HuH-7.5 (cell line): ENCODE data around the gene ZMIZ1.

Experiments used
- DNase-seq: peaks from one replicate; pipeline ENCODE4 v3.0.0; 2011; ENCODE audit warnings: low spot score

ZMIZ1 gene

GRCh38 chr10:79342811-79343561, 274.2 kb downstream of the ZMIZ1 start:
- no peak for DNase-seq

- no peak for DNase-seq
These were observed 275.9 kb downstream of the ZMIZ1 start for GRCh38 chr10:79344502-79345195.

- DNase-seq = no peak
These were observed 276.7 kb downstream of the ZMIZ1 start for GRCh38 chr10:79345241-79346011.

DNA sequence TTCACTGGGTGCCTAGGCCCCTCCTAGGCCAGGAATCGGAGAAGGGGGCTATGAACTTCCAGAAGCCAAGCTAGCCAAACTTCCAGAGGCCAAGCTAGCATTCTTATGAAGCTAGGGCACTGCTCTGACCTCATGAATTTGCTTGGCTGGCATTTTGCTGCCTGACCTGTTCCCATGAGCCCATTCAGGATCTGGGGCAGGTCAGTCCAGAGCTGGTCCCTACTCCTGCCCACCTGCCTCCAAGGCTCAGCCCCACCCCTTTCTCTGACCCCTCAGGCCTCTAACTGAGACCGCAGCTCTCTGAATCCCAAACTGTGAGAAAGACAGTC, 277.2 kb downstream of the ZMIZ1 start:
- no peak for DNase-seq

DNA sequence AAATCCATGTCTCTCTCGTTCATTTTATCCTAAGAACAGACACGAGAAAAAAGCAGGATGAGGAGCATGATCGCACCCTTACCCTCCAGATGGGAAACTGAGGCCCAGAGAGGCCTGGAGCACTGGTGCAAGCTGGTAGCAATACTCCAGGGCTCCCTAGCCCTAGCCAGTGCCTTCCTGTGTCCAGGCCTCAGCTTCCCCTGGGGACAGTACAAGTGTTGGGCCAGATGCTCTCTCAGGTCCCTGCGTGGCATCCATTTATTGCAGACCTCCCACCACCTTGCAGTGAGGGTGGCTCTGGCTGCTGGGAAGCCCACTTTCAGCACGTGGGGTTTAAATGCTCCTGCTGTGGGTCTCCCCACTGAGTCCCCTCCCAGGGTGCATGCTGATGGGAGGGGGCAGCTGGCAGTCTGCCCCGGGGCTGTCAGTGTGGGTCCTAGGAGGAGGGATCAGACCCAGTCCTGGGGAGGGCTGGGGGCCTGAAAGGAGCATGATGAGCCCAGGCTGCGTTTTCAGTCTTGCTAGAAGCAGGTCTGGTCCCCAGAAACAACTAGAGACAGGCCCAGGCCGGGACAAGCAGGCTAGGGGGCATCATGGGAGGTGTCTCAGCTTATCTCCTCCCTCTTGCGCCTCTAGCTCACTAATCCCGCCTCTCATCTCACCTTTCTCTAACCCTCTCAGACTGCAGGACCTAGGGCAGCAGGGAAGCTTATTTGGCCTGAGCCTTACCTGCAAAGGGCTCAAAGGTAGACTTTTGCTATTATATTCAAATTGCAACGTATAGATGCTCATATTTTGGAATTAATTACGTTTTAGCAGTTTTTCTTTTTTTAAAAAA, 277.8 kb downstream of the ZMIZ1 start:
- DNase-seq = no peak

- DNase-seq = peak; percentile 63
These were observed 278.6 kb downstream of the ZMIZ1 start, which contains the start of gene PPIF for GRCh38 chr10:79347226-79347893. Gene PPIF (plus strand): TSS chr10:79347469. CDS start chr10:79347549, 80 bp downstream.

- DNase-seq = peak; percentile 41
These were observed 279.3 kb downstream of the ZMIZ1 start for GRCh38 chr10:79347894-79348639.

DNA sequence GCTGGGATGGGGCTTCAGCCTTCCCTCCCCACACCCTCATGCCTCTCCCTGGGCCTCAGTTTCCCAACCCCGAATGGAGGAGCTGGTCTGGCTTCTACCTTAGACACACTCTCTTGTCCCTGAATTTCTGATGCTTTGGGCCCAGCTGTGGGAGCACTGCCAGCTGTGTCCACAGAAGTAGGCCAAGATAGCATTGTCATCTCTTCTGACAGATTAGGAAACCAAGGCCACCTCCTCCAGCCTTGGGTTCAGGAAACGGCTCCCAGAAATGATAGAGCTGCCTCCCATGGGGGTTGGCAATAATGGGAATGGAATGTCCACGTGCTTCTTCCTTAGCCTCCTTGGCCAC, 279.8 kb downstream of the ZMIZ1 start:
- no peak for DNase-seq

- no peak for DNase-seq
These were observed 280.3 kb downstream of the ZMIZ1 start for GRCh38 chr10:79349072-79349491.

DNA sequence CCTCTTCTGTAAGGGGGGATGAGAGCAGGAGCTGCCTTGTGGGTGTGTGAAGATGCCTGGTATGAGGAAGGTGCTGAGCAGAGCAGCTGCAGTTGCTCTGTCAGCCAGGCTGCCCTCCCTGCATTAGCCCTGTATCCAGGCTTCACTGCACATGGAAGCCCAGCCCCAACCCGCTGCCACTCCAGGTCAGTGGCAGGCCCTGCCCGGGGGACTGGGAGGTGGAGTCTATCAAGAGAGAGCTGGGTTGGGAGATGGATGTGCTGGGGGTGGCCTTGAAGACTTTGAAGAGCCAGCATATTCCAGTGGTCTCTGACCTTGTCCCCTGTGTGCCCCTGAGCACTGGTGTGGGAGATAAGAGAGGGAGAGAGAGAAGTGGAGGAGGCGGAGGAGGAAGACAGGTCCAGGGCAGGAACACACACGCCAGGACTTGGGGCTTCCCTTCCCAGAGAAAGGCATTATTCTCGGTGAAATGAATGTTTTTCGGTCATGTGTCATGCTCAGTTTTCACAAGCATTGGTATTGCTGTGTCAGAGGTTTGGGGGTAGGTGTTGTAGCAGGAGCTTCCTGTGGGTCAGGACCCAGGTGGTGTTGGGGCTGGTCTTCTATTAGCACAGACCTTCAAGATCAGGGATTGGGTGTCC, 281.1 kb downstream of the ZMIZ1 start:
- no peak for DNase-seq

DNA sequence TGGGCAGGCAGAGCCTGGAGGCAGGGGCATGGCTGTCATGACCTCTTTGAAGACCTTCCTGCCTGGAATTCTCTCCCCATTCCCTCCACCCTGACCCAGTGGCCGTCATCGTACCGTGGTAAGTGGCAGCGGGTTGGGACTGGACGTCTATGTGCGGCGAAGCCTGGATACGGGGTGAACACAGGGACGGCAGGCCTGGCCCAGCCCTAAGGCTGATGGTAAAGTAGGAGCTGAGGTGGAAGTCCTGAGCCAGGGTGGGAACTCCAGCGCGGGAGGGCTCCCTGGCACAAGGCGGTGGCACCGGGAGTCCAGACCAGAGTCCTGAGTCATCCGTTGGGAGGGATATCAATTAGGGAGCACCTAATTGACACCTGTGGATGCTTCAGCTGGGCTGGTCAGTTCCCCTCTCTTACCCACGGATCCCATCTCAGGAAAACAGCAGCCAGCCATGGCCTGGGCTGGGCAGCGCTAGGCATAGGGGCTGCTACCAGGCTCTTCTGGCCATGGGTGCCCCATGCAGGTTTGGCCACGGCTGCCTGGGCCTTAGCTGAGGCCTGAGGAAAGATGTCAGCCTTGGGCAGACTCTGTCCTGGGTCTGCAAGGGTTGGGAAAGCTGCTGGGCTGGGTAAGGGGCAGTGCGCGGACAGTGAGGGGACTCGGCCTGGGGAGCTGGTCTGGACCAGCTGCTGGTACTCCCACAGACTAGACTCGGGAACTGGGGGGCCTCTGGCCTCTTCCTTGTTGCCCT, 281.8 kb downstream of the ZMIZ1 start:
- DNase-seq = no peak

- no peak for DNase-seq
These were observed 282.6 kb downstream of the ZMIZ1 start for GRCh38 chr10:79351332-79351731.

DNA sequence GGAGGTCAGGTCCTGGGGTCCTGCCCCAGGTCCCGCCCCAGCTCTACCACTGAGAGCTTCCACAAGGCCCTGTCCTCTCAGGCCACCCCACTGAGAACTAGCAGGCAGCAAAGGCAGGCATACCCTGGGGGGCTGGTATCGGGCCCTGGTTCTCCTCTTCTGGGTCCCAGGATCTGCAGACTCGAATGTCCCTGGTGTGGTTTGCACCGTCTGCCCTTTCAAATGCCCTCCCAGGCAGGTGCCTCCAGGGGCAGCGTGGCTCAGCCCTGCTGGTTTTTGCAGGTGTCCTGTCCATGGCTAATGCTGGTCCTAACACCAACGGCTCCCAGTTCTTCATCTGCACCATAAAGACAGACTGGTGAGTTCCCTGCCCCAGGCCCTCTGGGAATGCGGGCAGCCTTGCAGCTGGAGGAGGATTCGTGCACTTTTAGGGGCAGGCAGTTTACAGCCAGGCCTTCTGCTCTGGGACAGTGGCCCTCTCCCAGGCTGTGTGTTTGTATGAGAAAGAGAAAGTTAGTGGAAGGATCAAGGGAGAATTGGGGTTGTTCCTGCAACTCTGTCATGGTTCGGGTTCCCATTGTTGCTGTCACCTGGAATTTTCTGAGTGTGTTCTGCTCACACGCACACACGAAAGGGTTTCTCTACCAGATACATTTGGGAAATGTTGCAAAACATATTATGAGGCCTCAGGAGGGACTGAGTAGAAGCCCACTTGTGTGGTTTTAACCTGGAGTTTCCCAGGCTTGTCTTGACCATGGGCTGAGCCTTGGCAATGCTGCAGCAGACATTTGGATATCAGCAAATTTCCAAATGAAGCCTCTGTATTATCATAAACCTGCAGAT, 283.5 kb downstream of the ZMIZ1 start:
- no peak for DNase-seq

DNA sequence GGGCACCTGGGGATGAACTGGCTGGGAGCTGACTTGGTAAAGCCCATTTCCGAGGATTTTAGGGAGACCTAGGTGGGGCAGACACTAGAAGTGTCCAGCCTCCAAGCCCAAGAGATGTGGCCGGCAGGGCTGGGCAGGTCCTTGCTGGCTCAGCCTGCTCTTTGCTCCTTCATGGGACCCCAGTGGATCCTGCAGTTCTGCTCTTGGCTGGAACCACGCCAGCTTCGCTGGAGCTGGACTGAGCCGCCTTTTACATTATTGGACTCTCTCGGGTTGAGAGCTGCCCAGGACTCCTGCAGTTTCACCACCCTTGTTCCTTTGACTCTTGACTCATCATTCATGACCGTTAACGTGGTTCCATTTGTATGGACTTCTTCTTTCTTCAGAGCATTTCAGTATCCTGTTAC, 284.2 kb downstream of the ZMIZ1 start:
- no peak for DNase-seq

DNA sequence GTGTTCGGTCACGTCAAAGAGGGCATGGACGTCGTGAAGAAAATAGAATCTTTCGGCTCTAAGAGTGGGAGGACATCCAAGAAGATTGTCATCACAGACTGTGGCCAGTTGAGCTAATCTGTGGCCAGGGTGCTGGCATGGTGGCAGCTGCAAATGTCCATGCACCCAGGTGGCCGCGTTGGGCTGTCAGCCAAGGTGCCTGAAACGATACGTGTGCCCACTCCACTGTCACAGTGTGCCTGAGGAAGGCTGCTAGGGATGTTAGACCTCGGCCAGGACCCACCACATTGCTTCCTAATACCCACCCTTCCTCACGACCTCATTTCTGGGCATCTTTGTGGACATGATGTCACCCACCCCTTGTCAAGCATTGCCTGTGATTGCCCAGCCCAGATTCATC, 285.0 kb downstream of the ZMIZ1 start:
- no peak for DNase-seq

DNA sequence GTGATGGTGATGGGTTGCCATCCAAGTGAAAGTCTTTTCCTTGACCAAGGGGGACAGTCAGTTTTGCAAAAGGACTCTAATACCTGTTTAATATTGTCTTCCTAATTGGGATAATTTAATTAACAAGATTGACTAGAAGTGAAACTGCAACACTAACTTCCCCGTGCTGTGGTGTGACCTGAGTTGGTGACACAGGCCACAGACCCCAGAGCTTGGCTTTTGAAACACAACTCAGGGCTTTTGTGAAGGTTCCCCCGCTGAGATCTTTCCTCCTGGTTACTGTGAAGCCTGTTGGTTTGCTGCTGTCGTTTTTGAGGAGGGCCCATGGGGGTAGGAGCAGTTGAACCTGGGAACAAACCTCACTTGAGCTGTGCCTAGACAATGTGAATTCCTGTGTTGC, 285.4 kb downstream of the ZMIZ1 start:
- DNase-seq = no peak

GRCh38 chr10:79354615-79355014, 285.8 kb downstream of the ZMIZ1 start:
- no peak for DNase-seq

DNA sequence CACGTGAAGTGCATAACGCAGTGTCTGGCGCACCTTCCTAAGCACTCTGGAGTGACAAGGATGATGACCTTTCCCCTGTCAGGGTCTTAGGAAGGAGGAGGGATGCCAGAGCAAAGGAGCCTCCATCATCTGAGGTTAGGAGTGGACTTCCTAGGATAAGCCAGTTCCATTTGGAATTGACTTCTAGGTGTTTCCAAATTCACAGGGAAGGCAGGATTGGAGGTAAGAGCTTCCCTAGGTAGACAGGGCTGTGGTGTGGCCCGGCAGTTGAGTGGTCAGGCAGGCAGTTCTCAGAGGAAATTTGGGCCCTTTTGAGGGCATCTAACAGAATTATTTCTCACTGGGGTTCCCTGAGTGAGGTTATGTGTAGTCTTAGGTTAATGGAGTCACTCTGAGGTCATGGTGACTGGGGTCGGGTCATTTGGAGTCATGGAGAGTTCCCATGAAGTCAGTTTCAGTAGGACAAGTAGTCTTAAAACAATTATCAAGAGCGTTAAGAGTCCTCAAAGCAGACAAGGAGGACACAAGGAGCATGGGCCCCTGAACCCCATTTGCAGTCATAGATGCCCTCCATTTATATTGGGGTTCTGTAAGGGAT, 286.8 kb downstream of the ZMIZ1 start:
- no peak for DNase-seq
